ENCODE results near the gene CCDC57. TPM values are rescaled to one million over a fixed set of nuclear protein-coding genes. Genes with fewer than 3 reads are reported as not detected.

The CCDC57 gene
- total and polyA plus RNA-seq, 2 experiments from 2014 or later, result 15.7 to 29.8 TPM

GRCh38 chr17:82222816-82223215, 10.2 kb upstream of the CCDC57 start:
- Histone ChIP-seq H3K27ac (no peak overlapping the region), H3K4me3 (no peak overlapping the region), H3K9me2 (replicated peaks; ENCODE audit: insufficient read depth) (no peaks in the 10 kb centered on the region), H3K79me2 (no peaks in the 10 kb centered on the region), H2AFZ (no peak overlapping the region), H4K20me1 (ENCODE audit: insufficient read depth, poor library complexity, severe bottlenecking) (no peaks in the 10 kb centered on the region), H3K4me2 (no peak overlapping the region), H3K36me3 (replicated peaks; ENCODE audit: insufficient read depth, low read depth) (no peaks in the 10 kb centered on the region), H3K27me3 (no peaks in the 10 kb centered on the region), H3K4me1 (ENCODE audit: insufficient read depth) (no peaks in the 10 kb centered on the region), H3K9me3 (ENCODE audit: low read depth) (no peaks in the 10 kb centered on the region)
- 84% methylated on average over 10 of the region's 10 CpGs for WGBS (ENCODE audit: low lambda C conversion rate, missing lambda C conversion rate)
- TF ChIP-seq EZH2phosphoT487 (IDR thresholded peaks at IDR 0.05; ENCODE audit: low read depth, severe bottlenecking, unreplicated experiment) (no peak), EZH2 (IDR thresholded peaks at IDR 0.05; ENCODE audit: borderline replicate concordance) (no peak), CTCF (IDR thresholded peaks at IDR 0.05; ENCODE audit: poor library complexity) (no peak)
- DNase-seq (ENCODE audit: low spot score), result no peak

- WGBS (ENCODE audit: low lambda C conversion rate, missing lambda C conversion rate), result 75% methylated on average over 10 of the region's 10 CpGs
- no peak overlapping the region for H3K4me2 ChIP-seq
Observed at GRCh38 chr17:82221341-82221902, 8.8 kb upstream of the CCDC57 start.

GRCh38 chr17:82219753-82220709, 7.4 kb upstream of the CCDC57 start:
- no peaks in the 10 kb centered on the region for H3K9me2 ChIP-seq (replicated peaks; ENCODE audit: insufficient read depth)
- no peaks in the 10 kb centered on the region for H3K9me3 ChIP-seq (ENCODE audit: low read depth)
- WGBS (ENCODE audit: low lambda C conversion rate, missing lambda C conversion rate), result 99% methylated on average over 6 of the region's 11 CpGs
- no peak overlapping the region for H3K4me2 ChIP-seq
- no peaks in the 10 kb centered on the region for H3K4me1 ChIP-seq (ENCODE audit: insufficient read depth)
- no peak overlapping the region for H3K27ac ChIP-seq
- H3K4me3 ChIP-seq, result no peak overlapping the region
- no peaks in the 10 kb centered on the region for H3K36me3 ChIP-seq (replicated peaks; ENCODE audit: insufficient read depth, low read depth)
- no peaks in the 10 kb centered on the region for H4K20me1 ChIP-seq (ENCODE audit: insufficient read depth, poor library complexity, severe bottlenecking)
- TF ChIP-seq CTCF (IDR thresholded peaks at IDR 0.05; ENCODE audit: poor library complexity) (no peak), EZH2 (IDR thresholded peaks at IDR 0.05; ENCODE audit: borderline replicate concordance) (no peak), EZH2phosphoT487 (IDR thresholded peaks at IDR 0.05; ENCODE audit: low read depth, severe bottlenecking, unreplicated experiment) (no peak)
- no peak overlapping the region for H2AFZ ChIP-seq
- DNase-seq (ENCODE audit: low spot score), result no peak
- no peaks in the 10 kb centered on the region for H3K27me3 ChIP-seq
- H3K79me2 ChIP-seq, result no peaks in the 10 kb centered on the region

More at GRCh38 chr17:82221341-82221902, 8.8 kb upstream of the CCDC57 start:
- no peaks in the 10 kb centered on the region for H3K36me3 ChIP-seq (replicated peaks; ENCODE audit: insufficient read depth, low read depth)
- no peaks in the 10 kb centered on the region for H3K4me1 ChIP-seq (ENCODE audit: insufficient read depth)
- H4K20me1 ChIP-seq (ENCODE audit: insufficient read depth, poor library complexity, severe bottlenecking), result no peaks in the 10 kb centered on the region
- no peak for DNase-seq (ENCODE audit: low spot score)
- no peaks in the 10 kb centered on the region for H3K9me2 ChIP-seq (replicated peaks; ENCODE audit: insufficient read depth)
- no peaks in the 10 kb centered on the region for H3K79me2 ChIP-seq
- H3K9me3 ChIP-seq (ENCODE audit: low read depth), result no peaks in the 10 kb centered on the region
- H2AFZ ChIP-seq, result no peak overlapping the region
- H3K4me3 ChIP-seq, result no peak overlapping the region
- H3K27ac ChIP-seq, result no peak overlapping the region
- TF ChIP-seq EZH2phosphoT487 (IDR thresholded peaks at IDR 0.05; ENCODE audit: low read depth, severe bottlenecking, unreplicated experiment), result no peak
- TF ChIP-seq CTCF (IDR thresholded peaks at IDR 0.05; ENCODE audit: poor library complexity), result no peak
- TF ChIP-seq EZH2 (IDR thresholded peaks at IDR 0.05; ENCODE audit: borderline replicate concordance), result no peak
- no peaks in the 10 kb centered on the region for H3K27me3 ChIP-seq

All from hepatocyte (in vitro differentiated cells).